Stimulated activated CD4-positive, alpha-beta T cell treated with anti-CD3 and anti-CD28 coated beads, Interleukin-12 subunit alpha, Interleukin-12 subunit beta, amount 100 ng/mL, for 24 hours (primary cell): ENCODE data around the gene ARFIP2.
"Not testable (repeated sequence)": the region's sequence is repeated elsewhere in the genome, so short reads cannot be mapped to it uniquely, and the experiment has no call there.

Experiments used
- DNase-seq, 2 experiments: peaks; one replicate each; pipeline ENCODE4 v3.0.0-alpha.2; 2020; ENCODE audit warnings: low read depth in 2 of 2

ARFIP2 gene, protein sequence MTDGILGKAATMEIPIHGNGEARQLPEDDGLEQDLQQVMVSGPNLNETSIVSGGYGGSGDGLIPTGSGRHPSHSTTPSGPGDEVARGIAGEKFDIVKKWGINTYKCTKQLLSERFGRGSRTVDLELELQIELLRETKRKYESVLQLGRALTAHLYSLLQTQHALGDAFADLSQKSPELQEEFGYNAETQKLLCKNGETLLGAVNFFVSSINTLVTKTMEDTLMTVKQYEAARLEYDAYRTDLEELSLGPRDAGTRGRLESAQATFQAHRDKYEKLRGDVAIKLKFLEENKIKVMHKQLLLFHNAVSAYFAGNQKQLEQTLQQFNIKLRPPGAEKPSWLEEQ

DNA sequence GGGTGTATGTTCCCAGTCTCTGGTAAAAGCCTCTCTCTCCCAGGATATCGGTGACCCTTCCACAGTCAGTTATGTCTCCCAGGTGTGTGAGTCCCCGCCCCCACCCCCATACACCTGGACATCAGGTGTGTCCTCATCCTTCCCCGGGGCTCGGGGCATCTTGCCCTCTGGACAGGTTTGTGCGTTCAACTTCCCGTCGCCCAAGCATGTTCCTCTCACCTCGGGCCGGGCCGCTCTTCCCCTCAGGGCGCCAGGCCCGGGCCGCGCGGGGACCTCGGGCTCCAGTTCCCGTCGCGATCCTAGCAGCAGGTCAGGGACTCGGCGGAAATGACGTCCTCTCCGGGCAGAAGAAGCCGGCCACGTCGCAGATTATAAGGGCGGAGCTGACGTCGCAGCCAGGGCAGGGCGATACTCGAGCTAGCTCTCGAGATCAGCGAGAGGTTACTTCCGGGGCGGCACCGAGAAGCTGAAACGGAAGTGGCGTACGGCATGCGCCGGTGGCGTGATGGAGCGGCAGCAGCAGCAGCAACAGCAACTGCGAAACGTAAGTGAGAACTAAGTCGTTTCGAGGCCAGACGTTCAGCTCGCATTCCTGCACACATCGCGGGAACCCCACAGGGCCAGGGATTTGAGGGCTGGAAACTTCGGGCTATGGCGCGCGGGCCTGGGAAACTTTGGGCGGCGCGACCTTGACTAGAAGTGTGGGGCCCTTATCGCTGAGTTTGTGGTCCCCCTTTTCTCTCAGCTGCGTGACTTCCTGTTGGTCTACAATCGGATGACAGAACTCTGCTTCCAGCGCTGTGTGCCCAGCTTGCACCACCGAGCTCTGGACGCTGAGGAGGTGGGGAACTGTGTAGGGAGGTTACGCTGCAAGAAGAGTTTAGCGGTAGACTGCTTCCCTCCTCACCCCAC is at the start of gene ARFIP2, which contains the start of gene TIMM10B:
TSS of gene ARFIP2 (minus strand) at position 320 of the 912 bp plus-strand sequence. CDS start 910 bp downstream, outside the sequence.
TSS of gene TIMM10B (plus strand) at position 490 of the 912 bp plus-strand sequence. CDS start at position 506, 16 bp downstream.
- DNase-seq = peak; percentile 95 to 97

DNA sequence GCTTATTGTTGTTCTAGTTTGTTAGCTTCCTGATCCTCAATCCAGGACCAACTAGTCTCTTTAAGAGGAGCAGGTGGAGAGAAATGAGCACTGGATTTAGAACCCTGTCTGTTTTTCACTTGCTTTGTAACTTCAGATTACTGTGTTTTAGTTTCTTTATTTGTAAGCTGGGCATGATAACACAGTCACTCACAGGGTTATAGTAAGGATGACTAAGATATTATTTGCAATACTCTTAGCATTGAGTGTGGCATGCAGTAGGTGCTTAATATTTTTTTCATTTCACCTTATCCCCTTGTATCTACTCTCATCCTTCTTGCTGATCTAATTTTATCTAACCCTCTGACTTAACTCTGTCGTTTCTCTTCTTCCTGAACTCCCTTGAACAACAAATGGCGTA is 49.7 kb upstream of the ARFIP2 start:
- no peak for DNase-seq

DNA sequence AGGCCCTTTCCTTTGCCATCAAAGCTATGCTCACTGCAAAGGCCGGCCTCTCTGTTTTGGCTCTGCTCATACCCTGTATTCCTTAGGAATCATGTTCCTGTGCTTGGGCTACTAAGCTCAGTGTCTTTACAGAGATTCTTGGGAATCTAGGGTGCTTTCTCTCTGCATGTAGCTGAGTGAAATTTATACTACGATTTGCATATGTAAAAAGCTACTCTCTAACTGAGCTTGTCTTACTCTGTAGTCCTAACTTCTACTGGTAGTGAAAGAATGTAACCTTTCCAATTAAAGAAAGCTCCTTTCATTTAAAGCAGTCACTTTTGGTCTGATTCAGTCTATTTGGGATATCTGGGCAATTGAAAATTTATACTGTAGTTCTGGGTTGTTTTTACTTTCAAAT is 48.1 kb upstream of the ARFIP2 start:
- DNase-seq = no peak

DNA sequence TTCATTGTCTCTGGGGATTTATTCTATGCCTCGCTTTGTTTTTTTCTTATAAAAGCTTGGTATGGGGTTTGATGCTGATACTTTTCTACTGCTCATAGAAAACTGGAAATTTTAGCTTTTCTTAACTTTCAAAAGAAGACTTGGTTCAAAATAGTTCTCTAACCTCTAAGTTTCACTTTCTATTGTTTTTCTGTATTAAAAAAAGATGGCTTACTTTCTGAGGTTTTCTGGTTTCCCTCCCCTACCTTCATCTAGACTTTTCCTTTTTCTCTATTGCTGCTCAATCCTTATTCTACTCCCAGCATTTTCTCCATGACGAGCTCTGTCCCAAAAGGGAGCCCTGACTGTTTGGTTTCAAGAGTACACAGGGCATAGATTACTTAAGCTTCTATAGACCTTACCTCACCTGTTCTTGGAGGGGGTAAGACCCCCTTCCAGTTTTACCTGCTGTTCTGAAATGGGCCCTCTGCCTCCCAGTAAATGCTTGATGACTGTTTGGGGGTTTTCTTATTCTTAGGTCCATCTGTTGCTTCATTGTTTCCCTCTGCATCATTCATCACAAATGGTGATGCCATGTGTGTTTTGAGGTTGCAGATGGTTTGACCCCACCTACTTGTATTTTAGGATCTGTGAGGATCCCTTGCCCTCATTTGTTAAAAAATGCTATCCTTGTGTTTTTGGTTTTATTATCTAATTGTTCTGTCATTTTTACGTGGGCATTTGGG is 45.4 kb upstream of the ARFIP2 start:
- no peak for DNase-seq

DNA sequence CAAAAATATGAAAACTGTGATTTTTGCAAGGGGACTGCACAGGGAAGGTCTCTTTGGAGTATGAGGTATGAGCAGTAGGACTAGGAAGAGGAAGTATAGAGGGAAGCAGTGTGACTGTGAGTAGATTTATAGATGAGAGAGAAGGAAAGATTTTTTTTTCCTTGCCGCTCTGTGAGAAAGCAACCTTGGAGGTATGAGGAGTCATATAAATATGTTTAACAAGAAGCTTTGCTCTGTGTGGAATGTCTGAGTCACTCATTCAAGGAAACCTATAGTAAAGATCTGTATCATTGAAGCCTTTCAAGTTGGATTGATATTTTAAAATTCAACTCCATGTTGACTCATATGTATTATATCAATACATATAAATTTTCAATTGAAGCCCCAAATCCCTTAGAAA is 42.1 kb upstream of the ARFIP2 start:
- no peak for DNase-seq

DNA sequence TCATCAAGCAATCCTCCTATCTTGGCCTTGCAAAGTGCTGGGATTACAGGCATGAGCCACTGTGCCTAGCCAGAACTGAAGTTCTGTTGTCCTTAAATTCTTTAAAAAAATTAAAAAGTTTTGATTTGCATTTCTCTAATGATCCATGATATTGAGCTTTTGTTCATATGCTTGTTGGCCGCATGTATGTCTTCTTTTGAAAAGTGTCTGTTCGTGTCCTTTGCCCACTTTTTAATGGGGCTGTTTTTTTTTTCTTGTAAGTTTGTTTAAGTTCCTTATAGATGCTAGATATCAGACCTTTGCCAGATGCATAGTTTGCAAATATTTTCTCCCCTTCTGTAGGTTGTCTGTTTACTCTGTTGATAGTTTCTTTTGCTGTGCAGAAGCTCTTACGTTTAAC is 40.8 kb upstream of the ARFIP2 start:
- not testable (repeated sequence) for DNase-seq

DNA sequence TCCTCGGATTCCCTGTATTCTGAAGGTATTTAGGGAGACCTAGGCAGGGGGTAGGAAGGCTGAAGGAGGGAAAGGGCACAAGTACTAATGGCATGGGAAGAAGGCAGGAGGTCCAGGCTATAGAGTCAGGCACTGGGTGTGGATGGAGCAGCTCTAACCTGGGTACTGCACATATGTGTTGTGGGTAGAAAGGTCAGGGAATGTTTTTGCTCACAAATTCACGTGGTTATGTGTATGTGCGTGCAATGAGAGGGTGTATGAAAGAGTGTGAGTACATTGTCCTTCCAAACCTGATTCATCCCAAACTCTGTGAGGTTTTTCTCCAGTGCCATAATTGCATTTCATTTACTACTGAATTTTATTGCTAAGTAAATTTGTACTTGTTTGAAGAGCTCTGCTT is 39.1 kb upstream of the ARFIP2 start:
- no peak for DNase-seq

DNA sequence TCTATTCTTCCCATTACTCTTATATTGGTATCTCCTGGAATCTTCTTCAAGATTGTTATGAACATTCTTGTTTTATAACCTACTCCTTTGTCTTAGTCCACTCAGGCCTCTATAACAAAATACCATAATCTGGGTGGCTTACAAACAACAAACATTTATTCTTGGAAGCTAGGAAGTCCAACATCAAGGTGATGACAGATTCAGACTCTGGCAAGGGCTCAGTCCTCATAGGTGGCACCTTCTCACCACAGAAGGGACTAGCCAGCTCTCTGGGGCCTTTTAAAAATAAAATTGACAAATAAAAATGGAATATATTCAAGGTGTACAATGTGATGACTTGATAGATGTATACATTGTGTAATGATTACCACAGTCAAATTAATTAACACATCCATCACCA is 35.7 kb upstream of the ARFIP2 start:
- DNase-seq = no peak

DNA sequence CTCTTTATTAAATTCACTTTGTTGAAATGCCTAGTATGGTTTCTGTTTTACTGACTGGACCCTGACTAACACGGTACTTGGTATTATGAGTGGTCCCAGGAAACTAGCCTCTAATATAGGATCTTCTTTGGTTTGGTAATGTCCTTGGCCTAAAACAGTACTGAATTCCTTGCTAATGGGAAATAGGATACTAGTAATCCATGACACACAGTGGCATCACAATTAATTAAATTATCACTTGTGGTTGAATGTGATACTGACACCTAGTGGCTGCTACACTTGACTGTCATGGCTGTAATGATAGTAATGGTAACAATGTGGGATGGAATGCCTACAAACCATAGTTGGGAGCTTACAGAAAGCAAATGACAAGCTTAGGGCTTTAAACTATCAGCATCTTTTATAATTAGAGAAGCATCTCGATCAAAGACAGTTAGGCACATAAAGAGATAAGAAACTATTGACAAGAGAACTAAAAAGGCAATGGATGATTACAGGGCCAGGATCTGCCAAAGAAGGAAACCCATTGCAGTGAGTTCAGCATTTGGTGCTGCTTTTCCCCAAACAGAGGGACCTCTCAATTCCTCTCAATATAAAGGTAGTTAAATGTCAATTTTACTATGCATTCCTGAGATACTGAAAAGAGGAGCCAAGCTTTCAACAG is 24.6 kb upstream of the ARFIP2 start:
- DNase-seq = no peak

DNA sequence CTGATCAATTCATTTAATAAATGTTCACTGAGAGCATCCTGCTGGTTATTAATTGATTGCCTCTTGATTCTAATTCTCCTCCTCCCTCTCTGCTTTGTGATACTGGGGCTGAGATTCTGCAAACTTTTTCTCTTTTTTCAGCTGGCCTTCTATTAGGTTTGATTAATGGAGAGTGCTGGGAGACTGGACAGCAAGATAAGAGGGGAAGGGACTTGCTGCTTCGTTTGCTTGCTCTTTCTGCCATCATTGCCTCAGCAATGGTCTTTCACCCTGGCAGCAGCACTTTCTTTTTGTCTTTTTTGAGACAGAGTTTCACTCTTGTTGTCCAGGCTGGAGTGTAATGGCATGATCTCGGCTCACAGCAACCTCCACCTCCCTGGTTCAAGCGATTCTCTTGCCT is 23.0 kb upstream of the ARFIP2 start:
- no peak for DNase-seq

DNA sequence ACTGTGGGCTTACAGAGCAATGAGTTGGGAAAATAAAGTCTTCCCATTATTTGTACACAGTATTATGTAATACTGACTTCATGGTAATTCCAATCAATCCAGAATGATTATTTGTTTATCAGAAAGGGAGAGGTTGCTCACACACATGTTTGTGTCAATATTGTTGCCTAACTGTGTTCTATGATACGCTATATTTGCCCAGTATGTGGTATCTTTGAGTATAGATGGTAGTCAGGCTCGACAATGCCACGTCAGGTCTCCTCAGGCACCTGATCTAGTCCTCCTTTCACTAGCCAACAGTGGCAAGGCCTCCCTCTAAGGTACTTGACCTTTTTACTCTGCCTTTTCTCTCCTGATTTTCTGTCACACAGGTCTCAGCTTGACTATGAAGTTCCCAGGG is 21.3 kb upstream of the ARFIP2 start:
- no peak for DNase-seq

DNA sequence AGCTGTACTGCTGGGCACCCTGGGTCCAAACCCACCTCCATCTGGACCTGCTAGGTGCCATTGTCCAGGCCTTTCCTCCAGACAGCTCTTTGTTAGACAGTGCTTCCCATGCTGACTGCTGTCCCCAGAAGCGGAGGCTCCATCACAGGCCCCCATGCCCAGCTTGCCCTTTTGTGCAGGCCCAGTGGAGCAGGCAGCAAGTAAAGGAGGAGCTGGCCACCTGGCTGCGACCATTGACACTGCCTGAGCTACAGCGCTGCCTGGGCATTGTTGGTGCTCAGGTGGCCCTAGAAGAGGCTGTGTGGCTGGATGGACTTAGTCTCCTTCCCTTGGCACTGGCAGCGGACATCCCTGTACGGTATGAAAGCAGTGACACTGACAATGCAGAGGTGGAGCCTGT is 17.4 kb upstream of the ARFIP2 start:
- no peak for DNase-seq

DNA sequence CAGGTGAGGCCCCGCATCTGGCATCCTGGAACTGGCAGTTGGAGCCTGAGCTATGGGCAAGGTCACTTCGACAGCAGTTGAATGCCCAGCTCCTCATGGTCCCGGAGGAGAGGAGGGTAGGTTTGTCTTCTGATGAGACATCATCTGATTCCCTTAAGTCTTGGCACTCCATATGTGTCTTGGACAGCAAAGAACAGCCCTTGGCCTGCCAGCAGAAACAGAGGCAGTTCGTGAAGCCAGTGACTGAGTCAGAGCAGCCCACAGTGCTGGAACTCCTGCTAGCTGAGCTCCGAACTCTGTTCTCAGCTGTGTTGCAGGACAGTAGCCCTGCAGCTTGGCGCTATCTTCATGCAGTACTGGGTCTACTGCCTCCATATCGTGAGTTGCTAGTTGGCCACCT is 17.0 kb upstream of the ARFIP2 start:
- DNase-seq = no peak

DNA sequence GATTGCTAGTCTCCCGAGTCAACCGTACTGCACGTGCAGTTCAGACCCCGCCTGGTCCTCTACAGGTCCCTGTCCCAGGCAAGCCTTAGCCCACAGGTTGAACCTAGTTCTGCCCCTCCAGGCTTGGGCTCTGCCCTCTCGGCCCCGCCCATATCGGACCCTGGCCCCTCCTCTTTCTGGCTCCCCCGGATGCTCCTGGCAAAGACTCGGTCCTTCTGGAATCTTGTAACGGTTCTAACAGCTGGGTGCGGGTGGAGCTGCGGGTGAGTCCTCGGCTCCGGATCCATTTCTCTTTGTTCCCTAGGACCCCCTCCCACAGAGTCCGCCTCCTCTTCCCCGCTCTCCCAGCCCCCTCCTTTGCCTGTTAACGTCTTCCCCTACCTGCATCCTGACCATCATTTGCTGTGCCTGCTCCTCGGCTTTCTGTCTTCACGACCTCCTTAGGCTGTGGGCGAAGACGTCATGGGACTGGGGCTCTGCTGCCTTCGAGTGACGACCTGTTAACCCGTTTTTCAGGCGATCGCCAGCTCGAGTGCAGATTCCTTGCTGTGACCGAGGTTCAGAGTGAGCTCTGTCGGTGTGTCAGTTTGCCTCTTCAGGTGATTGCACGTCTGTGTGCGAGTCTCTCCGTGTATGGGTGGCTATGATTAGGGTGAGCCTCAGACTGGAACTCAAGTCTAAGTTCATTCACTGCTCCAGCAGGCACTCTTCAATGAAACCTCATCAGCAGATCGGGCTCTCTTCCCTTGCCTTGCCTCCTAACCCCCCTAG is 16.1 kb upstream of the ARFIP2 start, which contains the start of gene DNHD1:
TSS of gene DNHD1 (plus strand) at position 212 of the 771 bp plus-strand sequence. CDS start 936 bp downstream, outside the sequence.
- DNase-seq = no peak

DNA sequence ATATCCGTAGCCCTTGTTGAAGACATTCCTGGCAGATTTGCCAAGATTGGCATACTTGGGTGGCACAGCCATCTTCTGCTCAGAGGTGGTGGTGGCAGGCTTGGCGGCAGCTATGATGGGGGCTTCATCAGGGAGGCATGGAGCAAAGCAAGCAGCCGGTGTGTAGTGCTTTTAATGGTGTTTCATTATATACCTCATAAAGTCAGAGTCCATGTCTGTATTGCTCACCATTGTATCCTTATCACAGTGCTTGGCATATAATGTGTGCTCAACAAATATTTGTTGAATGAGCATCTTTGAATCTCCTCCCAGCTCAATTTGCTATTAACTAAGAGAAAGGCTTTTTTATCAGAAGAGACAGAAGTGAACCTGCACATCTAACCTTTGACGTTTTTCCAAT is 8.2 kb upstream of the ARFIP2 start:
- DNase-seq = no peak

DNA sequence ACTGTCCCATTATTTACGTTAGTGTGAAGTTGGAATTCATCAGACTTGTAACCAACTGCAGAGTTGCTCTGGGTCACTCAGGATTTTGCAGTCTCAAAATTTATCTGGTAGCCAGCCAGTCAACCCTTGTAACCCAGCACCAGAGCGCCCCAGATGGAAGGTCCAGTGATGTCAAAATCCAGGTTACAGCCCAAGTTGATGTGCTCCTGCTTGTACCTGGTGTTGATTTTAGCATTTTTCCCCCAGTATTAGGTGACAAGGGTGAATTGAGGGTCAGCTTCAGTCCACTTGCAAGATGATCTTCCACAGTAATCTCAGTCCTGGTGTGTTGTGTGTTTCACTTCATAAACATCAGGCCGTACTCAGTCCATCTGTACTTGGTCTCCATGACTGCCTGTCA is 7.7 kb upstream of the ARFIP2 start:
- no peak for DNase-seq

DNA sequence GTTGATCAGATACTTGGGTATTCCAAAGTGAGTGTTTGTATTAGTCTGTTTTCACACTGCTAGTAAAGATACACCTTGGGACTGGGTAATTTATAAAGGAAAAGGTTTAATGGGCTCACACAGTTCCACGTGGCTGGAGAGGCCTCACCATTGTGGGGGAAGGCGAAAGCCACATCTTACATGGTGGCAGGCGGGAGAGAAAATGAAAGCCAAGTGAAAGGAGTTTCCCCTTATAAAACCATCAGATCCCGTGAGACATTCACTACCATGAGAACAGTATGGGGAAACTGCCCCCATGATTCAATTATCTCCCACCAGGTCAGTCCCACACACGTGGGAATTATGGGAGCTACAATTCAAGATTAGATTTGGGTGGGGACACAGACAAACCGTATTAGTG is 7.2 kb upstream of the ARFIP2 start:
- no peak for DNase-seq

DNA sequence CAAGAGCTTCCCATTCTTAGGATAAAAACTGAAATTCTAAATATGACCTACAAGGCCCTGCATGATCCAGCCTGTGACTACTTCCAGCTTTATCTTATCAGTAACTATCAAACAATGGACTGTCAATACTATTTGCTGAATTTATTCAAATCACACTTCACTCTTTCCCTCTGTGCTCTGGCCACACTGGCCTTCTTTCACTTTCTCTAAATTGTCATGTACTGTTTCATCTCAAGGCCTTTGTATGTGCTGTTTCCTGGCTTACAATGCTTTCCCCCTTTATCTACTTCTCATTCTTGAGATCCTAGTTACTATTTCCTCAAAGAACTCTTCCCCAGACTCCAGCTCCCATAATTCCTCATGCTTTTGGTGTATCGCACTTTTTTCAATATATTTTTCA is 5.8 kb upstream of the ARFIP2 start:
- no peak for DNase-seq

DNA sequence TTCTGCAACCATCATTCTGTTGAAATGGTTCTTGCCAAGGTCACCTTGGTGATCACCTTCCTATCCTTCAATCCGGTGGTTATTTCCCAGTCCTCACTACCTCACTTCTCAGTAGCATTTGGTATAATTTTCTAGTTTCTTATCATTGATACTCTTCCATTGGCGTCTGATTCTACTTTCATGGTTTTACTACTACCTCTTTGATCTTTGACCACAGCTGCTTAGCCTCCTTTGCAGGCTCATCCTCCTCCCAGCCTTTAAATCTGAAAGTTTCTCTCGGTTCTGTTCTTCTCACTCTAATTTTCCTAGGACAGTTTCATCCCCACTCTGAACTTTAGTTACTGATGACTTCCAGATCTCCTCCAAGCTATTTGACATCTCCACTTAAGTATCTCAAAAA is 5.1 kb upstream of the ARFIP2 start:
- no peak for DNase-seq

DNA sequence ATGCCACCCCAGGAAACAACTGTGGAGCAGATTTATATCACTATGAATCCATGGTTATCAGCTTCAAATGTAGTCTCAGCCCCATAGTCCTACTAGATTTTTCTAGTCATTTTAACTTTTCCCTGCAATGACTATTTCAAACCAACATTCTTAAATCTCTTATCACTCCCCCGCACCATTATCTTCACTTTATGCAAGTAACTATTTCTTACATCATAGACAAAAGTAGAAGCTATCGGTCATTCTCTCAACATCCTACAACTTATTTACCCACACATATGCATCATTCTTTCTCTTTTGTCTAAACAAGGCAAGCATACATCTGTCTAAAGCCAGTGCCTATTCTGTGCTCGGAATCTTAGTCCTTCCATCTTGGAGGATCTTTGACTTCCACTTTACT is 4.5 kb upstream of the ARFIP2 start:
- no peak for DNase-seq

DNA sequence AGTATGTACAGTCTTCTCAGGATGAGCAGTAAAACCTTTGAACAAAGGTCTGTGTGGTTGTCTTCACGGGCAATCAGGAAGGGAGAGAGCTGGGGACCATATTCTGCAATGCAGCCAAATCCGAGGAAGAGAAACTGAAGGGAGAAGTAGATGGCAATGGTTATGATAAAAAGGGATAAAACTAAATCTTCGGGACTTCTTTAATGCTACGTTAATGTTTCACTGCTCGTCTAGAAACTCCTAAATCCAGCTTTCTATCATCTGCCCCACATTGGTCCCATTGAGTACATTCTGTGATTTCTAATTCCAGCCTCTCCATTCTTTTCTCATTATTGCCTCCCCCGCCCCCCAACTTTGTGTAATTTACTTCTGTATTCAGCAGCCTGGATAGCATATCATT is 1.9 kb upstream of the ARFIP2 start:
- DNase-seq = no peak
